GM23248 (cell line): ENCODE results near the gene HDAC4. TPM values are rescaled to one million over a fixed set of nuclear protein-coding genes. Genes with fewer than 3 reads are reported as not detected.
A peak's percentile ranks its signal among the peaks of the same experiment; 100 is the strongest.

Experiments
- DNase-seq: peaks from one replicate; pipeline ENCODE4 v3.0.0-alpha.2; 2015
- H2AFZ ChIP-seq: fragments of 200-600 bp; sonication (generic); 2 replicates; pipeline ENCODE4 v1.6.1; 2016; ENCODE audit warnings: antibody characterized with exemption
- H3F3A ChIP-seq: fragments of 200-600 bp; sonication (generic); 2 replicates; pipeline ENCODE4 v1.6.1; 2016; ENCODE audit warnings: mild to moderate bottlenecking, antibody characterized with exemption, mixed run types; ENCODE audit not compliant: insufficient read depth
- H3K27ac ChIP-seq: fragments of 200-600 bp; sonication (generic); 2 replicates; pipeline ENCODE4 v1.5.1; 2016; ENCODE audit warnings: mild to moderate bottlenecking
- H3K27me3 ChIP-seq: fragments of 200-600 bp; sonication (generic); replicated peaks from 2 replicates; pipeline ENCODE4 v1.6.1; 2016; ENCODE audit warnings: mild to moderate bottlenecking; ENCODE audit not compliant: insufficient read depth
- H3K36me3 ChIP-seq: fragments of 200-600 bp; sonication (generic); 2 replicates; pipeline ENCODE4 v1.6.1; 2016; ENCODE audit warnings: low read depth, mild to moderate bottlenecking
- H3K4me1 ChIP-seq: fragments of 200-600 bp; sonication (generic); 2 replicates; pipeline ENCODE4 v1.6.1; 2016; ENCODE audit warnings: mild to moderate bottlenecking; ENCODE audit not compliant: insufficient read depth
- H3K4me2 ChIP-seq: fragments of 200-600 bp; sonication (generic); one replicate; pipeline ENCODE4 v1.6.1; 2016; ENCODE audit warnings: mild to moderate bottlenecking; ENCODE audit not compliant: unreplicated experiment
- H3K4me3 ChIP-seq: fragments of 200-600 bp; sonication (generic); 2 replicates; pipeline ENCODE4 v1.5.1; 2016; ENCODE audit warnings: mild to moderate bottlenecking
- H3K79me2 ChIP-seq: fragments of 200-600 bp; sonication (generic); 2 replicates; pipeline ENCODE4 v1.6.1; 2016; ENCODE audit warnings: mild to moderate bottlenecking; ENCODE audit not compliant: insufficient read depth
- H3K9ac ChIP-seq: fragments of 200-600 bp; sonication (generic); 2 replicates; pipeline ENCODE4 v1.6.1; 2016; ENCODE audit warnings: mild to moderate bottlenecking
- H3K9me2 ChIP-seq: fragments of 200-600 bp; sonication (generic); 2 replicates; pipeline ENCODE4 v1.6.1; 2016; ENCODE audit warnings: mixed run types, mild to moderate bottlenecking, moderate library complexity; ENCODE audit not compliant: insufficient read depth
- H3K9me3 ChIP-seq: fragments of 200-600 bp; sonication (generic); one replicate; pipeline ENCODE4 v1.6.1; 2017; ENCODE audit warnings: low read depth
- H4K20me1 ChIP-seq: fragments of 200-600 bp; sonication (generic); 2 replicates; pipeline ENCODE4 v1.6.0; 2016; ENCODE audit not compliant: insufficient read depth
- EZH2 ChIP-seq: fragments of 200-600 bp; sonication (generic); IDR thresholded peaks from 2 replicates; pipeline ENCODE4 v1.6.1; 2018; ENCODE audit warnings: antibody characterized with exemption, mild to moderate bottlenecking; ENCODE audit not compliant: insufficient read depth, poor library complexity, severe bottlenecking
- EZH2phosphoT487 ChIP-seq: fragments of 200-600 bp; sonication (generic); IDR thresholded peaks from 2 replicates; pipeline ENCODE4 v1.6.1; 2018; ENCODE audit warnings: antibody characterized with exemption, moderate library complexity, mild to moderate bottlenecking, low read depth; ENCODE audit not compliant: insufficient read depth
- WGBS, 2 experiments: methylation state at CpG; one replicate each; pipeline ENCODE4 v1.1.6; 2015 to 2017; ENCODE audit warnings: low lambda C conversion rate in 2 of 2, low coverage in 1 of 2; ENCODE audit errors: missing lambda C conversion rate in 2 of 2; 5-methylcytosine and 5-hydroxymethylcytosine counted together
- in situ Hi-C: fragments of 300-500 bp; cut with MboI; formaldehyde crosslinking; loops from 2 replicates; pipeline ENCODE4 v1.15.0; 2020
- polyA plus RNA-seq: library from polyadenylated mRNA; unstranded; fragments of >200 nt; fragmentation: Nextera tagmentation; extraction: Ambion mirVana; gene quantifications from 2 replicates; pipeline ENCODE4 v1.2.1, GENCODE V29; 2016
- total RNA-seq: library from RNA; depleted of rRNA; stranded (reverse); fragments of >200 nt; shearing (Covaris generic); gene quantifications from 2 replicates; pipeline ENCODE4 v1.2.3, GENCODE V29; 2014

Gene HDAC4
- total and polyA plus RNA-seq, 2 experiments from 2014 or later, result 2.1 to 6.3 TPM

GRCh38 chr2:239312081-239312511 is 88.7 kb downstream of the HDAC4 start:
- Histone ChIP-seq H4K20me1 (no peaks in the 10 kb centered on the region), H3F3A (no peaks in the 10 kb centered on the region; the same call in 1 of the 2 replicates)
- in situ Hi-C loops, result no loop called here

GRCh38 chr2:239311132-239312040 is 89.4 kb downstream of the HDAC4 start:
- peaks cover 27% of the 10 kb centered on the region for H3K4me1 ChIP-seq
- H3K4me3 ChIP-seq, result 0 out of 2 replicates have a peak overlapping the region, but pooled peaks have one; percentile 22
- TF ChIP-seq EZH2phosphoT487 (no peak), EZH2 (no peak)
- no peaks in the 10 kb centered on the region for H3K36me3 ChIP-seq
- H3K27ac ChIP-seq, result no peak overlapping the region
- whole genome bisulfite sequencing, 2 experiments, result 22 to 30% methylated on average over 28 of the region's 28 CpGs
- in situ Hi-C loops, result no loop called here
- H3K79me2 ChIP-seq, result peaks cover 23% of the 10 kb centered on the region
- H3F3A ChIP-seq, result no peaks in the 10 kb centered on the region; the same call in 1 of the 2 replicates
- H4K20me1 ChIP-seq, result no peaks in the 10 kb centered on the region
- H3K27me3 ChIP-seq, result no peaks in the 10 kb centered on the region
- H3K9ac ChIP-seq, result peak overlapping the region; percentile 30
- peak overlapping the region; percentile 49; the same call in 1 of the 2 replicates for H2AFZ ChIP-seq
- no peaks in the 10 kb centered on the region for H3K9me2 ChIP-seq
- no peaks in the 10 kb centered on the region for H3K9me3 ChIP-seq
- H3K4me2 ChIP-seq, result peak overlapping the region; percentile 52
- DNase-seq, result peak; percentile 81

More at GRCh38 chr2:239312081-239312511, 88.7 kb downstream of the HDAC4 start:
- WGBS, 2 experiments, result 98 to 99% methylated on average over 10 of the region's 10 CpGs
- H3K27me3 ChIP-seq, result no peaks in the 10 kb centered on the region
- H3K27ac ChIP-seq, result no peak overlapping the region
- no peak overlapping the region for H3K9ac ChIP-seq
- peaks cover 20% of the 10 kb centered on the region; the same call in 1 of the 2 replicates for H3K79me2 ChIP-seq
- no peak overlapping the region for H2AFZ ChIP-seq
- no peaks in the 10 kb centered on the region for H3K9me2 ChIP-seq
- H3K4me3 ChIP-seq, result no peak overlapping the region
- H3K4me1 ChIP-seq, result peaks cover 27% of the 10 kb centered on the region
- H3K9me3 ChIP-seq, result no peaks in the 10 kb centered on the region
- no peaks in the 10 kb centered on the region for H3K36me3 ChIP-seq
- TF ChIP-seq EZH2phosphoT487 (no peak), EZH2 (no peak)
- H3K4me2 ChIP-seq, result no peak overlapping the region
- DNase-seq, result no peak

- WGBS, 2 experiments, result 94 to 98% methylated on average over 13 to 14 of the region's 14 CpGs
- peaks cover 27% of the 10 kb centered on the region for H3K4me1 ChIP-seq
- in situ Hi-C loops, result no loop called here
Measured at GRCh38 chr2:239310401-239311061, 90.3 kb downstream of the HDAC4 start.

More at GRCh38 chr2:239310401-239311061, 90.3 kb downstream of the HDAC4 start:
- peaks cover 32% of the 10 kb centered on the region for H3K79me2 ChIP-seq
- no peak overlapping the region for H3K27ac ChIP-seq
- no peak overlapping the region for H3K9ac ChIP-seq
- TF ChIP-seq EZH2phosphoT487 (no peak), EZH2 (no peak)
- no peaks in the 10 kb centered on the region for H3F3A ChIP-seq
- H3K27me3 ChIP-seq, result no peaks in the 10 kb centered on the region
- H4K20me1 ChIP-seq, result no peaks in the 10 kb centered on the region
- no peak for DNase-seq
- H2AFZ ChIP-seq, result no peak overlapping the region
- no peaks in the 10 kb centered on the region for H3K9me2 ChIP-seq
- no peak overlapping the region for H3K4me3 ChIP-seq
- no peak overlapping the region for H3K4me2 ChIP-seq
- H3K9me3 ChIP-seq, result no peaks in the 10 kb centered on the region
- H3K36me3 ChIP-seq, result no peaks in the 10 kb centered on the region
